Measurements from ENCODE around the gene MEGF11.

DNA sequence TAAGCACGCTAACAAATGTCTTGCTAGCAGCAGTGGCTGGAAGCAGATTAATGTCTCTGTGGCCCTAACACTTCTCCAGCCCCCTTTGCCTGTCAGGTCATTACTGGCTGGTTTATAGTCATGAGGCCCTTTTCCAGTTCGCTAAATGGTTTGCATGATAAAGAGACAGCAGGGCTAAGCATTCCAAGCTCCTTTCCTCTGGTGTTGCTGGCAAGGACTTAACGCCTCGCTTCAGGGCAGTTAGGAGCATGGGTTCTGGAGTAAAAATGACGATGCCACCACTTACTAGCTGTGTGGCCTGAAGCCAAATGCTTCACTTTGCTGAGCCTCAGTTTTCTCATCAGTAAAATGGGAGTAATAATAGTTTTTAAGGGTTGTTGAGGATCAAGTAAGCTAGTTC, 185.9 kb downstream of the MEGF11 start:
- TF ChIP-seq, protein P1, sequence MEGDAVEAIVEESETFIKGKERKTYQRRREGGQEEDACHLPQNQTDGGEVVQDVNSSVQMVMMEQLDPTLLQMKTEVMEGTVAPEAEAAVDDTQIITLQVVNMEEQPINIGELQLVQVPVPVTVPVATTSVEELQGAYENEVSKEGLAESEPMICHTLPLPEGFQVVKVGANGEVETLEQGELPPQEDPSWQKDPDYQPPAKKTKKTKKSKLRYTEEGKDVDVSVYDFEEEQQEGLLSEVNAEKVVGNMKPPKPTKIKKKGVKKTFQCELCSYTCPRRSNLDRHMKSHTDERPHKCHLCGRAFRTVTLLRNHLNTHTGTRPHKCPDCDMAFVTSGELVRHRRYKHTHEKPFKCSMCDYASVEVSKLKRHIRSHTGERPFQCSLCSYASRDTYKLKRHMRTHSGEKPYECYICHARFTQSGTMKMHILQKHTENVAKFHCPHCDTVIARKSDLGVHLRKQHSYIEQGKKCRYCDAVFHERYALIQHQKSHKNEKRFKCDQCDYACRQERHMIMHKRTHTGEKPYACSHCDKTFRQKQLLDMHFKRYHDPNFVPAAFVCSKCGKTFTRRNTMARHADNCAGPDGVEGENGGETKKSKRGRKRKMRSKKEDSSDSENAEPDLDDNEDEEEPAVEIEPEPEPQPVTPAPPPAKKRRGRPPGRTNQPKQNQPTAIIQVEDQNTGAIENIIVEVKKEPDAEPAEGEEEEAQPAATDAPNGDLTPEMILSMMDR (conservative IDR thresholded peaks at IDR 0.05), result no peak
- no peak for TF ChIP-seq EZH2 (IDR thresholded peaks at IDR 0.05; ENCODE audit: low read depth)
